Measurements from ENCODE around the gene NCOA1. TPM values are rescaled to one million over a fixed set of nuclear protein-coding genes. Genes with fewer than 3 reads are reported as not detected.

NCOA1 gene
- total and polyA plus RNA-seq, 2 of the 4 experiments (the other 2 are of a cell fraction) = 6.7 to 11.3 TPM

GRCh38 chr2:24472416-24472815 is 18.6 kb upstream of the NCOA1 start:
- no peak overlapping the region for H2BK5ac ChIP-seq (ENCODE audit: low read depth, low read length, poor library complexity, severe bottlenecking)
- POLR2A ChIA-PET (ENCODE audit: unreplicated experiment) = no interaction called here

More at GRCh38 chr2:24472416-24472815, 18.6 kb upstream of the NCOA1 start:
- Histone ChIP-seq H3K27me3 (ENCODE audit: control insufficient read depth, insufficient read depth, low read length) (no peaks in the 10 kb centered on the region), H3K9ac (ENCODE audit: low read depth, low read length) (no peak overlapping the region), H3K4me3 (ENCODE audit: insufficient read depth, low read depth, low read length) (no peak overlapping the region), H3K4me2 (ENCODE audit: low read depth, low read length) (no peak overlapping the region), H2BK20ac (ENCODE audit: low read depth, low read length) (no peak overlapping the region), H2AK9ac (replicated peaks; ENCODE audit: low read depth, low read length, poor library complexity) (no peak overlapping the region), H3K23ac (ENCODE audit: low read depth, low read length) (no peak overlapping the region), H3K56ac (ENCODE audit: extremely low read depth, insufficient read depth, low read length) (no peak overlapping the region), H4K8ac (ENCODE audit: low read depth in 2 of 2, low read length in 2 of 2) (no peak overlapping the region), H3K18ac (ENCODE audit: low read depth, low read length) (no peak overlapping the region), H2AFZ (replicated peaks; ENCODE audit: low read length, poor library complexity) (no peak overlapping the region), H3K36me3 (ENCODE audit: control insufficient read depth, insufficient read depth, low read length) (no peaks in the 10 kb centered on the region), H3K27ac (ENCODE audit: insufficient read depth, low read length) (no peak overlapping the region), H4K20me1 (ENCODE audit: insufficient read depth, low read length) (no peaks in the 10 kb centered on the region), H3K9me1 (ENCODE audit: insufficient read depth, low read length) (no peaks in the 10 kb centered on the region), H2BK120ac (ENCODE audit: low read depth, low read length) (no peak overlapping the region), H2BK15ac (ENCODE audit: low read depth, low read length) (no peak overlapping the region), H2AK5ac (ENCODE audit: low read depth, low read length) (no peak overlapping the region), H3K14ac (replicated peaks; ENCODE audit: low read depth, low read length) (no peak overlapping the region), H3K4ac (ENCODE audit: low read depth, low read length) (no peak overlapping the region), H4K91ac (ENCODE audit: insufficient read depth, low read depth, low read length) (no peak overlapping the region), H3K79me1 (ENCODE audit: low read depth in 1 of 2, low read length in 2 of 2) (no peaks in the 10 kb centered on the region), H3K9me3 (ENCODE audit: control insufficient read depth, insufficient read depth, low read length) (no peaks in the 10 kb centered on the region), H4K5ac (ENCODE audit: low read depth, low read length) (no peak overlapping the region), H3K4me1 (ENCODE audit: control insufficient read depth, insufficient read depth, low read length) (no peaks in the 10 kb centered on the region)
- WGBS, 2 experiments (ENCODE audit: extremely low coverage in 2 of 2, insufficient read length in 1 of 2) = no CpG with 5 or more reads among the region's 1 CpG
- ATAC-seq (ENCODE audit: low read depth) = no peak
- in situ Hi-C loops (cut with MboI; ENCODE audit: low sequenced_read_pairs) = no loop called here
- intact Hi-C loops (cut with micrococcal nuclease) = no loop called here
- no TSS peak for BruUV-seq (replicated peaks)
- DNase-seq = no peak
- CTCF ChIA-PET = no interaction called here
- dilution Hi-C loops (cut with HindIII; ENCODE audit: low sequenced_read_pairs, unreplicated experiment) = no loop called here
- TF ChIP-seq RCOR1 (IDR thresholded peaks at IDR 0.05; ENCODE audit: insufficient replicate concordance, low read length) = no peak
- TF ChIP-seq BHLHE40 (IDR thresholded peaks at IDR 0.05; ENCODE audit: low read depth, low read length) = no peak
- TF ChIP-seq MAZ (IDR thresholded peaks at IDR 0.05; ENCODE audit: borderline replicate concordance, low read depth, low read length) = no peak
- TF ChIP-seq SMC3 (IDR thresholded peaks at IDR 0.05; ENCODE audit: low read depth, low read length) = no peak
- no peak for TF ChIP-seq FOS (IDR thresholded peaks at IDR 0.05; ENCODE audit: low read depth, low read length)
- TF ChIP-seq NFE2L2 (IDR thresholded peaks at IDR 0.05; ENCODE audit: low read depth, low read length) = no peak
- TF ChIP-seq CHD1 (IDR thresholded peaks at IDR 0.05; ENCODE audit: low read depth, low read length) = no peak
- TF ChIP-seq USF2 (IDR thresholded peaks at IDR 0.05; ENCODE audit: low read depth, low read length) = no peak
- TF ChIP-seq, protein P1, sequence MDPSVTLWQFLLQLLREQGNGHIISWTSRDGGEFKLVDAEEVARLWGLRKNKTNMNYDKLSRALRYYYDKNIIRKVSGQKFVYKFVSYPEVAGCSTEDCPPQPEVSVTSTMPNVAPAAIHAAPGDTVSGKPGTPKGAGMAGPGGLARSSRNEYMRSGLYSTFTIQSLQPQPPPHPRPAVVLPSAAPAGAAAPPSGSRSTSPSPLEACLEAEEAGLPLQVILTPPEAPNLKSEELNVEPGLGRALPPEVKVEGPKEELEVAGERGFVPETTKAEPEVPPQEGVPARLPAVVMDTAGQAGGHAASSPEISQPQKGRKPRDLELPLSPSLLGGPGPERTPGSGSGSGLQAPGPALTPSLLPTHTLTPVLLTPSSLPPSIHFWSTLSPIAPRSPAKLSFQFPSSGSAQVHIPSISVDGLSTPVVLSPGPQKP (IDR thresholded peaks at IDR 0.05; ENCODE audit: borderline replicate concordance, low read depth, low read length) = no peak
- no peak for TF ChIP-seq CEBPB (IDR thresholded peaks at IDR 0.05; ENCODE audit: low read depth, low read length)
- TF ChIP-seq MXI1 (IDR thresholded peaks at IDR 0.05; ENCODE audit: borderline replicate concordance, low read depth, low read length) = no peak
- no peak for TF ChIP-seq MAFK (IDR thresholded peaks at IDR 0.05; ENCODE audit: low read depth, low read length)
- no peak for TF ChIP-seq RFX5 (IDR thresholded peaks at IDR 0.05; ENCODE audit: low read depth, low read length)

Measured in IMR-90 (cell line).